CD4-positive, alpha-beta T cell (primary cell): Measurements from ENCODE around the gene VWA3B. TPM values are rescaled to one million over a fixed set of nuclear protein-coding genes. Genes with fewer than 3 reads are reported as not detected.

Experiments
- ATAC-seq: fragments of 200-7000 bp; cut with Tn5 transposase; one replicate; pipeline ENCODE4 v1.10.0; 2022; ENCODE audit warnings: mild to moderate bottlenecking; ENCODE audit not compliant: poor library complexity
- CTCF ChIA-PET: fragments of 350-600 bp; sonication (Branson Sonifier 250); formaldehyde crosslinking; loops from one replicate; lab custom pipeline; 2021; ENCODE audit warnings: antibody characterized with exemption, inconsistent platforms; lab: Charles Lee
- POLR2A ChIA-PET: fragments of 350-600 bp; sonication (Branson Sonifier 250); formaldehyde crosslinking; loops from one replicate; lab custom pipeline; 2021; ENCODE audit warnings: antibody characterized with exemption, inconsistent platforms; lab: Charles Lee
- DNase-seq, 14 experiments: peaks; one replicate each; pipeline ENCODE4 v3.0.0-alpha.2; 2013 to 2020; ENCODE audit warnings: mixed read lengths in 2 of 14
- H3K27ac ChIP-seq, 2 donors: one replicate each; pipeline versions ENCODE4 v1.5.1 to v1.7.0; 2013; ENCODE audit warnings: low read length in 2 of 2, low read depth in 1 of 2, mild to moderate bottlenecking in 1 of 2
- H3K27me3 ChIP-seq, 2 experiments: 1 replicate in 1 of 2; 2 replicates in 1 of 2; pipeline versions ENCODE4 v1.6.1 to v1.7.0; 2013; ENCODE audit warnings: low read length in 2 of 2, control low read depth in 1 of 2, mild to moderate bottlenecking in 1 of 2, moderate library complexity in 1 of 2; ENCODE audit not compliant: insufficient read depth in 2 of 2, control insufficient read depth in 1 of 2
- H3K36me3 ChIP-seq: one replicate; pipeline ENCODE4 v1.6.1; 2013; ENCODE audit warnings: low read length, control low read depth; ENCODE audit not compliant: insufficient read depth
- H3K4me1 ChIP-seq: one replicate; pipeline ENCODE4 v1.6.1; 2013; ENCODE audit warnings: low read length, control low read depth; ENCODE audit not compliant: insufficient read depth
- H3K4me3 ChIP-seq: one replicate; pipeline ENCODE4 v1.5.1; 2013; ENCODE audit warnings: mild to moderate bottlenecking, low read length, moderate library complexity
- H3K9me3 ChIP-seq, 2 experiments: 1 replicate in 1 of 2; 2 replicates in 1 of 2; pipeline versions ENCODE4 v1.6.1 to v1.7.0; 2013; ENCODE audit warnings: low read length in 2 of 2, mild to moderate bottlenecking in 2 of 2, control low read depth in 1 of 2, moderate library complexity in 1 of 2; ENCODE audit not compliant: control insufficient read depth in 1 of 2, insufficient read depth in 1 of 2
- H3K27ac Mint-ChIP-seq: one replicate; pipeline ENCODE4 v1.8.0; 2020; ENCODE audit warnings: mixed read lengths
- H3K27me3 Mint-ChIP-seq: one replicate; pipeline ENCODE4 v1.8.0; 2021; ENCODE audit warnings: mixed read lengths
- H3K36me3 Mint-ChIP-seq: one replicate; pipeline ENCODE4 v1.8.0; 2021; ENCODE audit warnings: low read depth, mixed read lengths
- H3K4me1 Mint-ChIP-seq: one replicate; pipeline ENCODE4 v1.8.0; 2021; ENCODE audit warnings: low read depth, mixed read lengths
- H3K4me3 Mint-ChIP-seq: one replicate; pipeline ENCODE4 v1.8.0; 2020; ENCODE audit warnings: mild to moderate bottlenecking, mixed read lengths
- H3K9me3 Mint-ChIP-seq: one replicate; pipeline ENCODE4 v1.8.0; 2020; ENCODE audit warnings: mixed read lengths
- CTCF ChIP-seq: fragments of 200-600 bp; IDR thresholded peaks from one replicate; pipeline ENCODE4 v1.8.0; 2022; ENCODE audit warnings: antibody characterized with exemption, mild to moderate bottlenecking
- intact Hi-C, 2 experiments: fragments of 100-400 bp; cut with DNase I in 1 of 2; cut with micrococcal nuclease in 1 of 2; formaldehyde crosslinking; loops; one replicate each; pipeline versions ENCODE4 v1.15.1 to v1.9.0; 2023 to 2025; cut with DNase I, micrococcal nuclease
- total RNA-seq, 174 experiments: library from RNA in 2 of 174; stranded (reverse) in 2 of 174; gene quantifications; one replicate each; pipeline ENCODE4 v1.2.3 and lab custom pipeline; 2021 to 2026

The VWA3B gene
- total RNA-seq, 2 experiments from 2014 or later: not detected

- H3K27ac Mint-ChIP-seq: no peak overlapping the region
- POLR2A ChIA-PET: no interaction called here
- H3K27ac ChIP-seq: no peak overlapping the region
- peaks cover 2% of the 10 kb centered on the region for H3K9me3 Mint-ChIP-seq
- peaks cover 25% of the 10 kb centered on the region for H3K27me3 Mint-ChIP-seq
- no peaks in the 10 kb centered on the region for H3K36me3 ChIP-seq
- DNase-seq (no peak), ATAC-seq (no peak)
- H3K27me3 ChIP-seq: peaks cover 0 to 4% of the 10 kb centered on the region in 2 experiments
- H3K4me3 ChIP-seq: no peak overlapping the region
- no peaks in the 10 kb centered on the region for H3K36me3 Mint-ChIP-seq
- no peak for TF ChIP-seq CTCF
- CTCF ChIA-PET: no interaction called here
- no peaks in the 10 kb centered on the region for H3K4me1 ChIP-seq
- intact Hi-C loops: no loop called here
- H3K4me1 Mint-ChIP-seq: no peaks in the 10 kb centered on the region
- H3K4me3 Mint-ChIP-seq: no peak overlapping the region
- H3K9me3 ChIP-seq: peaks cover 0 to 10% of the 10 kb centered on the region in 2 experiments
Measured at GRCh38 chr2:98359986-98360385, 273.0 kb downstream of the VWA3B start.

Other genes with a start within 250 kb of the VWA3B start
- gene TMEM131, start 91.2 kb upstream of the VWA3B start, total RNA-seq: 10 to 100 TPM; 29.2 to 33.6 TPM